Hepatocyte (in vitro differentiated cells): ENCODE measurements around the gene AKR1C1.
"Not testable (repeated sequence)": the region's sequence is repeated elsewhere in the genome, so short reads cannot be mapped to it uniquely, and the experiment has no call there.

Source experiments
- EZH2phosphoT487 ChIP-seq: fragments of 200-600 bp; sonication (generic); IDR thresholded peaks from one replicate; pipeline ENCODE4 v1.6.1; 2018; ENCODE audit warnings: antibody characterized with exemption, mild to moderate bottlenecking, low read depth, moderate library complexity; ENCODE audit not compliant: unreplicated experiment, severe bottlenecking
- TF ChIP-seq, protein P1 (sequence below): fragments of 200-600 bp; sonication (generic); IDR thresholded peaks from 2 replicates; pipeline ENCODE4 v1.5.1; 2016; ENCODE audit warnings: antibody characterized with exemption, mild to moderate bottlenecking; ENCODE audit not compliant: poor library complexity

DNA sequence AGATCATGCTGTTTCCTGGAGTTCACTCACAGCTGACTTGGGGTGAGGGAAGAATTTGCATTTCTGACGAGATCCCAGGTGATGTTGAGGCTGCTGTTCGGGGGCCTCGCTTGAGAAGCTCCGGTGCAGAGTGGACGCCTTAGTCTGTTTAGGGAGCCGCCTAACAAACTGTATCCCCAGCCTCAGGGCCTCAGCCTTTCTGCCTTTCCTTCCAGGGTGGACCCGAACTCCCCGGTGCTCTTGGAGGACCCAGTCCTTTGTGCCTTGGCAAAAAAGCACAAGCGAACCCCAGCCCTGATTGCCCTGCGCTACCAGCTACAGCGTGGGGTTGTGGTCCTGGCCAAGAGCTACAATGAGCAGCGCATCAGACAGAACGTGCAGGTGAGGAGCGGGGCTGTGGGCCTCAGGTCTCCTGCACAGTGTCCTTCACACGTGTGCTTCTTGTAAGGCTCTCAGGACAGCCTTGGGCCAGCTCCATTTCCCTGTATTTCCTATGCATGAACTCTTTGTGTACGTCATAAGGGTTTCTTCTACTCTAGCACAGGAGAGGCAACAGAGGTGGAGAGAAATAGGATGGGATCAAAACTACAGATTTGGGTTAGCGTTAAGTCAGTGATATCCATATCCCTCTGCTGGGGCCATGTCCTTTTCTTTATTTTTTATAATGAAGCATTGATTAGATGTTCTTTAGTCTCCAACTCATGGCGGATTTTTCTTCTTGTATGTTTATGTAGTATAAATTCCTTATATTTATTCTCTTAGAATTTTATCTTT is 9.3 kb downstream of the AKR1C1 start:
- TF ChIP-seq, protein P1, sequence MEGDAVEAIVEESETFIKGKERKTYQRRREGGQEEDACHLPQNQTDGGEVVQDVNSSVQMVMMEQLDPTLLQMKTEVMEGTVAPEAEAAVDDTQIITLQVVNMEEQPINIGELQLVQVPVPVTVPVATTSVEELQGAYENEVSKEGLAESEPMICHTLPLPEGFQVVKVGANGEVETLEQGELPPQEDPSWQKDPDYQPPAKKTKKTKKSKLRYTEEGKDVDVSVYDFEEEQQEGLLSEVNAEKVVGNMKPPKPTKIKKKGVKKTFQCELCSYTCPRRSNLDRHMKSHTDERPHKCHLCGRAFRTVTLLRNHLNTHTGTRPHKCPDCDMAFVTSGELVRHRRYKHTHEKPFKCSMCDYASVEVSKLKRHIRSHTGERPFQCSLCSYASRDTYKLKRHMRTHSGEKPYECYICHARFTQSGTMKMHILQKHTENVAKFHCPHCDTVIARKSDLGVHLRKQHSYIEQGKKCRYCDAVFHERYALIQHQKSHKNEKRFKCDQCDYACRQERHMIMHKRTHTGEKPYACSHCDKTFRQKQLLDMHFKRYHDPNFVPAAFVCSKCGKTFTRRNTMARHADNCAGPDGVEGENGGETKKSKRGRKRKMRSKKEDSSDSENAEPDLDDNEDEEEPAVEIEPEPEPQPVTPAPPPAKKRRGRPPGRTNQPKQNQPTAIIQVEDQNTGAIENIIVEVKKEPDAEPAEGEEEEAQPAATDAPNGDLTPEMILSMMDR = not testable (repeated sequence)
- TF ChIP-seq EZH2phosphoT487 = not testable (repeated sequence)
